D721Med (cell line): Measurements from ENCODE around the gene PIK3CG.
"Not testable (repeated sequence)": the region's sequence is repeated elsewhere in the genome, so short reads cannot be mapped to it uniquely, and the experiment has no call there.

ENCODE experiments used
- DNase-seq: peaks from one replicate; pipeline ENCODE4 v3.0.0; 2011; ENCODE audit warnings: low spot score; ENCODE audit not compliant: insufficient read length
- FAIRE-seq: peaks from 2 replicates; lab custom pipeline; 2011; peaks lifted over from hg19 to GRCh38; lab: Jason Lieb, UNC
- CTCF ChIP-seq: IDR thresholded peaks from 2 replicates; pipeline ENCODE4 v1.5.1; 2012; ENCODE audit warnings: mild to moderate bottlenecking, control low read depth; ENCODE audit not compliant: insufficient read depth; ENCODE audit errors: missing control alignments

The PIK3CG gene

GRCh38 chr7:106824458-106824857, 40.6 kb upstream of the PIK3CG start:
- FAIRE-seq (no peak), DNase-seq (no peak)
- TF ChIP-seq CTCF, result no peak

- no peak for DNase-seq
- no peak for FAIRE-seq
- no peak for TF ChIP-seq CTCF
Observed at GRCh38 chr7:106827626-106828025, 37.5 kb upstream of the PIK3CG start.

- no peak for TF ChIP-seq CTCF
- no peak for DNase-seq
- FAIRE-seq, result no peak
Observed at GRCh38 chr7:106829496-106829895, 35.6 kb upstream of the PIK3CG start.

GRCh38 chr7:106830896-106831295, 34.2 kb upstream of the PIK3CG start:
- not testable (repeated sequence) for DNase-seq, FAIRE-seq

- no peak for FAIRE-seq
- no peak for TF ChIP-seq CTCF
- no peak for DNase-seq
Observed at GRCh38 chr7:106836816-106837215, 28.3 kb upstream of the PIK3CG start.

GRCh38 chr7:106839511-106839910, 25.6 kb upstream of the PIK3CG start:
- no peak for TF ChIP-seq CTCF
- DNase-seq (no peak), FAIRE-seq (no peak)

GRCh38 chr7:106840342-106840741, 24.7 kb upstream of the PIK3CG start:
- TF ChIP-seq CTCF, result no peak
- no peak for FAIRE-seq
- DNase-seq, result no peak

- no peak for TF ChIP-seq CTCF
- DNase-seq (no peak), FAIRE-seq (no peak)
Observed at GRCh38 chr7:106841896-106842390, 23.1 kb upstream of the PIK3CG start.
